ENCODE results near the gene CAPN5.

Gene CAPN5

GRCh38 chr11:77141475-77141874 lies 74.7 kb downstream of the CAPN5 start:
- DNase-seq (ENCODE audit: low read depth) = no peak
- H3K4me3 ChIP-seq (ENCODE audit: low read length) = no peak overlapping the region
- TF ChIP-seq, protein P1, sequence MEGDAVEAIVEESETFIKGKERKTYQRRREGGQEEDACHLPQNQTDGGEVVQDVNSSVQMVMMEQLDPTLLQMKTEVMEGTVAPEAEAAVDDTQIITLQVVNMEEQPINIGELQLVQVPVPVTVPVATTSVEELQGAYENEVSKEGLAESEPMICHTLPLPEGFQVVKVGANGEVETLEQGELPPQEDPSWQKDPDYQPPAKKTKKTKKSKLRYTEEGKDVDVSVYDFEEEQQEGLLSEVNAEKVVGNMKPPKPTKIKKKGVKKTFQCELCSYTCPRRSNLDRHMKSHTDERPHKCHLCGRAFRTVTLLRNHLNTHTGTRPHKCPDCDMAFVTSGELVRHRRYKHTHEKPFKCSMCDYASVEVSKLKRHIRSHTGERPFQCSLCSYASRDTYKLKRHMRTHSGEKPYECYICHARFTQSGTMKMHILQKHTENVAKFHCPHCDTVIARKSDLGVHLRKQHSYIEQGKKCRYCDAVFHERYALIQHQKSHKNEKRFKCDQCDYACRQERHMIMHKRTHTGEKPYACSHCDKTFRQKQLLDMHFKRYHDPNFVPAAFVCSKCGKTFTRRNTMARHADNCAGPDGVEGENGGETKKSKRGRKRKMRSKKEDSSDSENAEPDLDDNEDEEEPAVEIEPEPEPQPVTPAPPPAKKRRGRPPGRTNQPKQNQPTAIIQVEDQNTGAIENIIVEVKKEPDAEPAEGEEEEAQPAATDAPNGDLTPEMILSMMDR (conservative IDR thresholded peaks at IDR 0.05; ENCODE audit: low read length) = no peak

- DNase-seq (ENCODE audit: low read depth) = no peak
- no peak overlapping the region for H3K4me3 ChIP-seq (ENCODE audit: low read length)
- TF ChIP-seq, protein P1 (conservative IDR thresholded peaks at IDR 0.05; ENCODE audit: low read length) = no peak
Observed at GRCh38 chr11:77142091-77142975, 75.6 kb downstream of the CAPN5 start.

- no peak for DNase-seq (ENCODE audit: low read depth)
- TF ChIP-seq, protein P1 (conservative IDR thresholded peaks at IDR 0.05; ENCODE audit: low read length) = no peak
- H3K4me3 ChIP-seq (ENCODE audit: low read length) = no peak overlapping the region
Observed at GRCh38 chr11:77143405-77144020, 76.7 kb downstream of the CAPN5 start.

GRCh38 chr11:77144196-77144856 lies 77.6 kb downstream of the CAPN5 start:
- no peak overlapping the region for H3K4me3 ChIP-seq (ENCODE audit: low read length)
- TF ChIP-seq, protein P1 (conservative IDR thresholded peaks at IDR 0.05; ENCODE audit: low read length) = no peak
- DNase-seq (ENCODE audit: low read depth) = no peak

DNA sequence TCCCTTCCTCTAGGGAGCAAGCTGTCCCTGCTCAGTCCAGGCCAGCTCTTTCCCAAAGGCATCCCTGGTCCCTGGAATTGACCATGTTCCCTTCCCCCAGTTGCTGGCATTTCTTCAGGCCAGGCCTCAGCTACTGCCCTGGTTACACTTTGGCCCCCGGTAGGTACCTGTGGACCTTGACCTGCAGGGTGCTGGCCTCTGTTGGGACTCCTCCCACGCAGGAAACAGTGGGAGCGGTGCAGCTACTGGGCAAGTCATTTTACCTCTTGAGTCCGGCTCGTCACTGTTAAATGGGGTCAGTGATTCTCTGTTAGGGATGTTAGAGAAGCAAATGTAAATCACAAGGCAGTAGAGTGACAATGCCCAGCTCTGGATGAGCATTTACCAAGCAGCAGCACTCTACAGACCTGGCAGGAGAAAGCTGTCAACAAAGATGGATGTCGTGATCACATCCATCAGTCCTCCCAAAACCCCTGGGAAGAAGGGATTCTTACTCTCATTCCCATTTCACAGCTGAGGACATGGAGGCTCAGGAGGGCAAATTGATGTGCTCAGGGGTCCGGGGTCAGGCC lies 78.2 kb downstream of the CAPN5 start:
- no peak for DNase-seq (ENCODE audit: low read depth)
- TF ChIP-seq, protein P1 (conservative IDR thresholded peaks at IDR 0.05; ENCODE audit: low read length) = no peak
- H3K4me3 ChIP-seq (ENCODE audit: low read length) = no peak overlapping the region

DNA sequence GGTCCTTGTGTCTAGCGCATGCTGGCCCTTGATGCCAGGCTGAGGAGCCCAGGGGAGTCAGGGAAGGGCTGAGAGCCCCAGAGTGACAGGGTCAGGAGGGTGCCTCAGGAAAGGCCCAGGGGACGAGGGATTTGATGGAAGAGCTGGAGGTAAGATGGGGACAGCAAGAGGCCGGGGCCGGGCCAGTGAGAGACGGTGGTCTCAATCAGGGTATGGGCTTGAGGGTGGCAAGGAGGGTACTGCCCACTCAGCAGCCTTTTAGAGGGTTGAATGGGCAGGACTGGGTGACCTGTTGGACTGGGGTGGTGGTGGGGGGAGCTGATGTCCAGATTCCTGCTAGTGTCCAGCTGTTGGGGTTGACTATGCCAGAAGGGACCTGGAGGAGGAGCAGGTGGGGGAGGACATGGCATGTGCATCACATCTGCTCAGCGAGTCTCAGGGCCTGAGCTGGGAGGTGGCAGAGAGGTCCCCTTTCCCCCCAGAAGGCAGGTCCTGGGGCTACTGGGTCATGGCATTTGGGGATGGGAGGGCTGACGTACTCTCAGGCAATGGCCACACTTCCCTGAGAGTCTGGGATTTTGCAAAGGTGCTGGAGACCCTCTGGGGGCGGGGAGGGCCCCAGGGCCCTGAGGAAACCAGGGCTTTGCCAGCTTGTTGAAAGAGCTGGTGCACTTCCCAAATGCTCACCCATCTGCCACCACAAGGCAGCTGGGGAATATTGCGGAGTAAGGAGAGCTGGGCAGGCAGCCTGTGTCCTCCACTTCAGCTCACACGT lies 79.7 kb downstream of the CAPN5 start:
- no peak for DNase-seq (ENCODE audit: low read depth)
- H3K4me3 ChIP-seq (ENCODE audit: low read length) = no peak overlapping the region
- TF ChIP-seq, protein P1 (conservative IDR thresholded peaks at IDR 0.05; ENCODE audit: low read length) = no peak

Measured in AG10803 (cell line).